Stimulated activated CD4-positive, alpha-beta T cell treated with anti-CD3 and anti-CD28 coated beads, Interleukin-1b, Interleukin-23, amount 100 ng/mL, for 48 hours (primary cell): ENCODE data around the gene PLSCR3.

Source experiments
- DNase-seq: peaks from one replicate; pipeline ENCODE4 v3.0.0-alpha.2; 2020

The PLSCR3 gene

DNA sequence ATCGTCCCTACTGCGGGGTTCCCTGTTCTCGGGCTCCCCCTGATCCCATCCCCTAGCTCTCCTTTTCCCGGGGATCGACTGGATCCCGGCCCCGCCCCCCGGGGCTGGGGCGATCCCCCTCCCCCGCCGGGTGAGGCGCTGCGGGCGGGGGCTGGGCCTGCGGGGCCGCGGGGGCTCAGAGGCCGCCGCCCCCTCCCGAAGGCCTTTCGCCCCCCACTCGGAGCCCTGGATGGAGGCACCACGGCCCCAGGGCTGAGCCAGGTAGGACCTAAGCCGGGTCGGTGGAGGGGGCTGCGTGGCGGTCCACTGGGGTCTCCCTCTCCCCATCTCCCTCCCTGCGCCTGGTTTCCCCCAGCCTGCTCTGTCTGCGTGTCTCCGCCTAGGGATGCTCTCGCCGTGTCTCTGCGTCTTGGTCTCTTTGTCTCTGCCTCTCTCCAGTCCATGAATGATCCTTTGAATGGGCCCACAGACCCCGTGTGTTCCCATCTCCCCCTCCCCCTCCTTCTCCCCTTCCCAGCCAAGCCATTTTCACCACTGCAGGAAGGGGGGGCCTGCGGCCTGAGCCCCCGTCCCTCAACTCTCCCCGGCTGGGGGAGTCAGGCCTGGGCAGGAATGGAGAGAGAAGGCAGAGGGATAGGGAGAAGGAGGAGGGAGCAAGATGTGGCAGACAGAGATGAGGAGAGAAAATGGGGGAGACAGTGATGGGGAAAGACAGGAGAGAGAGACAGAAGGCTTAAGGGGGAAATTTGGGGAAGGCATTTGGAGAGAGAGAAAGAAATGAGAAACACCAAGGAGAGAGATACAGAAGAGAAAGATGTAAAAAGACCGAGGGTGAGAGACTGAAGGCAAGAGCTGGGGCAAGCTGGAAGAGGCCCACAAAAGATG, 11.3 kb upstream of the PLSCR3 start:
- no peak for DNase-seq

DNA sequence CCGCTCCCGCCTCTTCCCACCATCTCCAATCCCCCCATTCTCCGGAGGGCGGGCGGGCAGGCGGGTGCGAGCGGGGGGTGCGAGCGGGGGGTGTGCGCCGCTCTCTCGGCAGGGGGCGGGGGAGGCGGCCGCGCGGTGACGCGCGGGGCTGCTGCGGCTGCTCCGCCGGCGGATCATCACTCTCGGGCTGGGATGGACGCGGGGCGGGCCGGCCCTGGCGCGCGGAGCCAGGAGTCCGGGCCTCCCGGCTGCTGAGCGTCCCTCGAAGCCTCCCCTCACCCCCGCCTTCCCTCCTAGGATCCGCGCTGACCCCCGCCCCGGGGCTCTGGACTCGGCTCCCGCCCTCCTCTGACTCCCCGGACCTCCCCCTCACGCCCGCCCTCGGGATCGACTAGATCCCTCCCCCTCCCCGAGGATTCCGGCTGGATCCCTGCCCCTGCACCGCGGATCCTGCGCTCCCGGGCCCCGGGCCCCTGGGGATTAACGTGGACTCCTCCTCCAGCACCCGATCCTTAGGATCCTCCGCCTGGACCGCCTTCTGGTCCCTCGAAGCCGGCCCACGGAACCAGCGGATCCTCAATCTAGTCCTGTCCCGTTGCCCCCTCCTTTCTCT, 10.5 kb upstream of the PLSCR3 start:
- peak; percentile 61 for DNase-seq

- DNase-seq: peak; percentile 96
These were observed 9.8 kb upstream of the PLSCR3 start, which contains the start of gene TMEM256 for GRCh38 chr17:7403977-7404736. TSS of gene TMEM256 (minus strand) at chr17:7404097. CDS start at chr17:7404084, 13 bp downstream.

- no peak for DNase-seq
These were observed 9.3 kb upstream of the PLSCR3 start for GRCh38 chr17:7403727-7403976.

- DNase-seq: no peak
These were observed 8.9 kb upstream of the PLSCR3 start for GRCh38 chr17:7403043-7403726.

DNA sequence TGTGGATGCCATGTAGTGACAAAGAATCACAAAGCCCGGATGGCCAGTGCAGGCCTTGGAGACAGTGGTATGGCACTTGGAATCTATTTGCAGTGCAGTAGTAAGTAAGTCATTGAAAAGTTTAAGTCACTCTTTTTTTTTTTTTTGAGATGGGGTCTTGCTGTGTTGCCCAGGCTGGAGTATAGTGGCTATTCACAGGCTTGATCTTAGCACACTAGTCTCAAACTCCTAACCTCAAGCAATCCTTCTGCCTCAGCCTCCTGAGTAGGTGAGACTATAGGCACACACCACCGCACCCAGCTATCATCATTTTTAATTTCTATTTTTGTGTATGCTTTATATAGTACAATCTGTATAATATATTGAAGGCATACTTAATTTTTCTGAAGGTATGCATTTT, 4.3 kb upstream of the PLSCR3 start:
- no peak for DNase-seq

DNA sequence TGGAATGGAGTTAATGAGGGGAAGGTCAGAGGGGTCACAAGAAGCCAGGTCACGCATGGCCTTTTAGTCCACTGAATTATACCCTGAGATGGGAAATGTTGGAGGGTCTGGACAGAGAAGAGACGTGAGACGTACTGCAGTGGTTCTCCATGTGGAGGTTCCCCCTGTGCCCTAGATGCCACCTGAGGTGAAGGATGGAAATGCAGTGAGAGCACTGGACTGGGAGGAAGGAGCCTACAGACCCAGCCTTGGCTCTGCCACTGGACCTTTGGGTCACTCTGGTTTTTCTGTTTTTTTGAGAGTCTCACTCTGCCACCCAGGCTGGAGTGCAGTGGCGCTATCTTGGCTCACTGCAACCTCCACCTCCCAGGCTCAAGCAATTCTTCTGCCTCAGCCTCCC, 1.8 kb upstream of the PLSCR3 start:
- no peak for DNase-seq

DNA sequence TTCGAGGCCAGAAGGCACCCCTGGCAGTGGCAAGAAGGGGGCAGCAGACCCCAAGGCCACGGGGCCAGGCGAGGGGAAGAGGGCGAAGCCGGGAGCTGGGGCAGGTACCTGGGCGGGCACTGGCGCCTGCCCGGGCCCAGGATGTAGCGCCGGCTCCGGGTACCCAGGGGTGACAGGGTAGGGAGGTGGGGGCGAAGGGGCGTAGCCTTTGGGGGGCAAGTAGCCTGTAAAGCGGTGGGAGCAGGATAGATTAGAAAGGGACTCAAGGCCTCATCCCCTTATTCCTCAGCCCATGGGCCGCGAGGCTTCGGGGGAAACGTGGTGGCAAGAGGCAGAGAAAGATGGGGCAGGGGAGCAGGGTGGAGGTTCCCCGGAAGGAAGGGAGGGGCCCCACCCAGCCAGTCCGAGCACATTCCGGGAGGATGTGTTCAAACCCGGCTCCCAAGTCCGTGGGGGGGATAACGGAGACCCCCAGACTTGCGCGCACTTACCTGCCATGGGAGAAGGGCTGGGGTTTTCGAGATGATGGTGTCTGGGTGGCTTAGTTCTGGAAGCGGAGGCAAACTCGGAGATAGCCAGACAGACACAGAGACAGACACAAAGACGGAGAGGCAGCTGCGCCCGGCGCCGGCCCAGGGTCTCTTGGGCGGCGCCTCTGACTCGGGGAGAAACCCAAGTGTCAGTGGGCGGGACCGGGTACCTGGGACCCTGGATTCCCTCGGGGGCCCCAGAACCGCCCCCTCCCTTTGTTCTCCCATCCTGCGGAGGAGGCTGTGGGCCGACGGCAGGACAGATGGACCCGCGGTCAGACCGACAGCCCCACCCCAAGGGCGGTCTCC, 493 bp downstream of the PLSCR3 start:
- DNase-seq: peak; percentile 51

- no peak for DNase-seq
These were observed 1.4 kb downstream of the PLSCR3 start for GRCh38 chr17:7392696-7393612.

DNA sequence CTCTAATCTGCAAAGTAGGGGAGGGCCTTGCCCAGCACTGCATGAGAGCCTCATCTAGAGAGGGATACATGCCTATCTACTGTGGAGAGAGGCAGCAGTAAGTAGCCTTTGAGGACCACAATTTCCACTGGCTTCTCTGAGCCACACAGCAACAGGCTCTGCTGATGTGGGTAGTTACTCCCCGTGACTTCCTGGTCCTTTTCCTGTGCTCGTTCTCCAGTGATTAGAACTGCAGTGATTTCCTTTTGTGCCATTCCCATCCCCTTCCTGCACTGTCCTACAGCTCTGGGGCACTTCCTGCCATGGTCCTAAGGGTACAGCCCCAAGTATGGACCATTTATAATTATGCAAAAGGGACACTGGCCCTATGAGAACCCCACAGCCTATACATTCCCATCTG, 3.0 kb downstream of the PLSCR3 start:
- no peak for DNase-seq

DNA sequence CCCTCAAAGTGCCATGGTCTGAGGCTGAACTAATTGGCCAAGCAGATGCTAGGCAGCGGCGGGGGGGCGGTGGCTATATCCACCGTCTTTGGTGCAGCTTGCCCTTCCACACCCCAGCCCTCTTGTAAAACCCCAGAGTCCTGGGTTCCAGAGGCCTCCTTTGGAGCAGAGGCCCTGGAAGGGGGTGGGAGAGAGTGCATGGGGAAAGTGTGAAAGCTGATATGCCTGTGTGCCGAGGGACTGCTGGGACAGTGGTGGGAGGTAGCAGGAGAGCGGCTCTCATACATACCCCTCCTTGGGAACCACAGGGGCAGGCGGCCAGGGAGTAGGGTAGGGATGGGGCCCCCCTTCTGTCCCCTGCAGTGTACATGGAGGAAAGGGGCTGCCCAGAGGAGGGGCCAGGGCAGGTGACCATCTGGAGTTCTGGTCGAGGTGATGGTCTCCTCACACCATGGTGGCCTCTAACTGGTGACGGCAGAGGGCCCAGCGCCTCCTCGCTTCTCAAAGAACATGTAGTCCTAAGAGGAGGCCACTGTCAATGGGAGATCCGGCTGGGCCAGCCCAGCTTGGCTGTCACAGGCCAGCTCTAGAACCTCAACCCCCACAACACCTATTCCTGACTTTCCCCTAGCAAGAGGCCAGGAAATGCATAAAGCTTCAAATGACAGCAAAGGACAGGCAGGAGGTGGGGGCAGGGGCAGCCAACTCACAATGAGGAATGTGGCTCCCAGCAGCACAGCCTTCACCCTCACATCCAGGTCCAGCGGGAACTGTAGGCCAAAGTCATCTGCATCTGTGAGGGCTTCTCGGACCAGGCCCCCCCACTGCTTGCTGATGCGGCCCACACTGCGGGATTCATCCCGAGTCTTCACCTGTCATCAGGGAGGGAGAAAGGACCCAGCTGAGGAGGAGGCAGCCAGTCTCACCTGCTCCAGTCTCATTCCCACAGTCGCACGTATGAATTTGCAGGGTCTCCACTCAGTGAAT, 4.1 kb downstream of the PLSCR3 start:
- DNase-seq: no peak

- no peak for DNase-seq
These were observed 5.5 kb downstream of the PLSCR3 start for GRCh38 chr17:7388856-7389255.

DNA sequence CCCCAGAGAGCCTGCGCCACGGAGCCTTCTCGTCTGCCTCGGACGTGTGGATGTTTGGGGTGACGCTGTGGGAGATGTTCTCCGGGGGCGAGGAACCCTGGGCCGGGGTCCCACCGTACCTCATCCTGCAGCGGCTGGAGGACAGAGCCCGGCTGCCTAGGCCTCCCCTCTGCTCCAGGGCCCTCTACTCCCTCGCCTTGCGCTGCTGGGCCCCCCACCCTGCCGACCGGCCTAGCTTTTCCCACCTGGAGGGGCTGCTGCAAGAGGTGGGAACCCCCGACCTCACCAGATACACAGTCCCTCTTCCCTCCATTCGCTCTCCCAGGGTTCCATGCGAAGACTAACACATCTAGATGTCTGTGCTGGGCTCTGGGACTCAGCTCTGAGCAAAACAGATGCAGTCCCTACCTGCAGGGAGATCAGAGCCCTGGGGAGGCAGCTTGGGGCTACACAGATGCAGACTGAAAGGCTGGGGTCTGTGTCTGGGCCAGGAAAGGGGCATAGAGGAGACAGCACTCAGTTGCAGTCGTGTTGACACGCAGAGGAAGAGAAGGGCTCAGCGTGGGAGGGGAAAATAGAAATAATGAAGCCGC, 9.7 kb downstream of the PLSCR3 start:
- DNase-seq: no peak

DNA sequence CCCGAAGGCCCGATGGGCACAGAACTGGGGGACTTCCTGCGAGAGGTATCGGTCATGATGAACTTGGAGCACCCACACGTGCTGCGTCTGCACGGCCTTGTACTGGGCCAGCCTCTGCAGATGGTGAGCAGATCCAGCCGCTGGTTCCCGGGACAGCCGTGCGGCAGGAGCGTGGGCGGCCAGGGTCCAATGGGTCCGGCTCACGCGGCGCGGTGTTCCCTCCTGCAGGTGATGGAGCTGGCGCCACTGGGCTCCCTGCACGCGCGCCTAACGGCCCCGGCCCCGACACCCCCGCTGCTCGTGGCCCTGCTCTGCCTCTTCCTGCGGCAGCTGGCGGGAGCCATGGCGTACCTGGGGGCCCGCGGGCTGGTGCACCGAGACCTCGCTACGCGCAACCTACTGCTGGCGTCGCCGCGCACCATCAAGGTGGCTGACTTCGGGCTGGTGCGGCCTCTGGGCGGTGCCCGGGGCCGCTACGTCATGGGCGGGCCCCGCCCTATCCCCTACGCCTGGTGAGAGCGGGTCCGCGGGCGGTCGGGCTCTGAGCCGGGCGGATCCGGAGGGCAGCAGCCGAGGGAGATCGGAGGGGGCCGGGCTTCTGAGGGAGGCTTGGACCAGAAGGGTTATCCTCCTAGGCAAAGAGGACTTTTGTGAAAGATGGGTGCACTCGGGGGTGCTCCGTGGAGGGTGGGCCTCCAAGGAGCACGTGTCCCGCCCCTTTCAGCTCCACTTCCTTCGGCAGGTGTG, 10.4 kb downstream of the PLSCR3 start:
- DNase-seq: peak; percentile 75

DNA sequence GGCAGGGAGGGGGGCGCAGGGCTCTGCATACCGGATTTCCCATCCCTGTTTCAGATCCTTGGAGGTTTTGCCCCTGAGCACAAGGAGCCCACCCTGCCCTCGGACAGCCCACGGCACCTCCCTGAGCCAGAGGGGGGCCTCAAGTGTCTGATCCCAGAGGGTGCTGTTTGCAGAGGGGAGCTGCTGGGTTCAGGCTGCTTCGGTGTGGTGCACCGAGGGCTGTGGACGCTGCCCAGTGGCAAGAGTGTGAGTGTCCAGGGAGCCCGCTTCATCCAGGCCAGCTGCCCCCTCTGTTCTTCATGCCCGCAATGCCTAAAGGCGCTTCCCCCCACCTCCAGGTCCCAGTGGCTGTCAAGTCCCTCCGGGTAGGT, 11.0 kb downstream of the PLSCR3 start:
- no peak for DNase-seq

GRCh38 chr17:7382901-7383300, 11.4 kb downstream of the PLSCR3 start:
- no peak for DNase-seq

DNA sequence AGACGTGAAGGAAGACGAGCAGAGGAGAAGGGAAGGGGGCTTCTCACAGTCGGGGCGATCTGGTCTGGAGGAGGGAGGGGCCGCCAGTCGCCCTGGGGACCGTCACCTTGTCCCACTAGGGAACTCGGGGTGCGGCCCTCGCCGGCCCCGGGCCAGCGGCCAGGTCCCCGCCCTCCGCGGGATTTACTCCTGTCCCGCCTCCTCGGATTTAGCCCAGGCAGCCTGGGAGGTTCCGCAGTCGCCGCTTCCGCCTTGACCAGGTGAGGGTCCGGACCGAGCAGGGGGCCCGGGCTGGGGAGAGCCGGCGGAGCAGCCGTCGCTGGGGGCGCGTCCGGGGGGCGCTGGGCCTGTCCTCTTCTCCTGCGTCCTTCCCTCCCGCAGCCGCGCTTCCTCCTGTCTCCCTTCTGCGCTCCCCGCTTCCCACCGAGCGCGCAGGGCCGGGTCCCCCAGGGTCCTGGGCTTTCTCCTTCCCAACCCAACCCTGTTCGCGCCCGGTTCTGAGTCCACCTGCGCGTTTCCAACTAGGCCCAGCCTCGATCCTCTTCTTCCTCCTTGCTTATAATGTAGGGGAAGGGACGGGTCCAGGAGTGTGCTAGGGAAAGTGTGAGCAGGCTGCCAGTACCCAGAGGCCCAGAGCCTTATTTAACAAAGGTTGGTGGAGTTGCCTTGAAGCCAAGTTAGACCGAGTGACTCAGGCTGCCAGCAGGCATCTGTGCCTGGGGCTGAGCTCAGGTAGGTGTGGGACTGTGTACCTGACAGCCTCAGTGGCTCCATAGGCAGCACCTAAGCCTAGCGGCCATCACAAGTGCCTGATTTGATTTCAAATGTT, 13.3 kb downstream of the PLSCR3 start, which contains the start of gene TNK1:
Gene TNK1 (plus strand): TSS at position 235 of the 829 bp plus-strand sequence. CDS start 1,838 bp downstream, outside the sequence.
- DNase-seq: no peak

DNA sequence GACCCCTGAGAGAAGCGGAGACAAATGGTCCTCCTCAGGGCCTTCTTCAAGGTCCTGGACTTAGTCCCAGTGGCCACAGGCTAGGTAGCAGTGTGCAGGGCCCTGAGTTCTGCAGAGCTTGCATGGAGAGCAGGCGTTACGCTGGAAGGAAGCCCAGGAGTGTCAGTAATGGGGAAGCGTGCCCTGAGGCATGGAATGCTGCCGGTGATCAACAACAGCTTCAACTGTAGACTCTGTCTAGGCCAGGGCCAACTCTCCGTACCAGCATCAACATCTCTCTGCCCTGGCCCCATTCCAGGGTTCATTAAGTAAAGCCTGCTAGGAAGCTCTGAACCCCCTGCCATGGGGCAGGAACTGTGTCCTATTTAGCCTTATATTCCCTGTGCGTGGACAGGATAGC, 14.0 kb downstream of the PLSCR3 start:
- no peak for DNase-seq
